Neural cell (in vitro differentiated cells): ENCODE results near the gene OPN1LW.
"Not testable (repeated sequence)": the region's sequence is repeated elsewhere in the genome, so short reads cannot be mapped to it uniquely, and the experiment has no call there.

Source experiments
- EZH2 ChIP-seq: fragments of 200-600, 300-800 bp; shearing (Covaris generic), sonication (generic); IDR thresholded peaks from 2 replicates; pipeline ENCODE4 v1.6.1; 2014; ENCODE audit warnings: antibody characterized with exemption, low read length, borderline replicate concordance, mild to moderate bottlenecking; ENCODE audit not compliant: insufficient read depth, poor library complexity, severe bottlenecking
- POLR2AphosphoS5 ChIP-seq: IDR thresholded peaks from 2 replicates; pipeline ENCODE4 v1.6.1; 2012
- RAD21 ChIP-seq: fragments of 450-650 bp; conservative IDR thresholded peaks from 2 replicates; pipeline ENCODE4 v1.6.1; 2014; ENCODE audit warnings: antibody characterized with exemption, mild to moderate bottlenecking, moderate library complexity
- SMC3 ChIP-seq: fragments of 450-650 bp; conservative IDR thresholded peaks from 2 replicates; pipeline ENCODE4 v1.6.1; 2014; ENCODE audit warnings: antibody characterized with exemption, mild to moderate bottlenecking, moderate library complexity; ENCODE audit not compliant: poor library complexity
- TAF1 ChIP-seq: IDR thresholded peaks from 2 replicates; pipeline ENCODE4 v1.6.1; 2012; ENCODE audit warnings: low read depth
- TF ChIP-seq, protein P1 (sequence below): fragments of 450-650 bp; IDR thresholded peaks from 2 replicates; pipeline ENCODE4 v1.5.1; 2014; ENCODE audit warnings: antibody characterized with exemption, mild to moderate bottlenecking, moderate library complexity; ENCODE audit not compliant: poor library complexity, severe bottlenecking
- TF ChIP-seq, protein P2 (sequence below): IDR thresholded peaks from 2 replicates; pipeline ENCODE4 v1.6.1; 2012; ENCODE audit warnings: borderline replicate concordance

DNA sequence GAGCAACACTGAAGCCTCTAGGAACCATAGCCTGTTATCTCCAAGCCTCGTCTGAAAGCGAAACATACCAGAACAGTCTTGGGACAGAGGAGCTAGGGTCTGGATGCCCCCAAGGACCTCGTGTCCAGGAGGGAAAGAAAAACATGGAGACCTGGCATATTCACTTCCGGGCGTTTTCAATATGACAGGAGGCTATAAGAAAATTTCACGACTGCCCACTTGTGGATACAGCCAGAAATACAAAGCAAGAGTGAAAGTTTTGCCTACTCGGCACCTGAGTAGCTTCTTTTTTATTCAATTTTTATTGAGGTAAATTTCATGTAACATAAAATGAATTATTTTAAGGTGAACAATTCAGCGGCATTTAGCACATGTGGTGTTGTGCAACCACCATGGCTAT lies 20.9 kb downstream of the OPN1LW start:
- TF ChIP-seq EZH2, POLR2AphosphoS5, SMC3, RAD21, TAF1: not testable (repeated sequence)
- TF ChIP-seq, protein P1, sequence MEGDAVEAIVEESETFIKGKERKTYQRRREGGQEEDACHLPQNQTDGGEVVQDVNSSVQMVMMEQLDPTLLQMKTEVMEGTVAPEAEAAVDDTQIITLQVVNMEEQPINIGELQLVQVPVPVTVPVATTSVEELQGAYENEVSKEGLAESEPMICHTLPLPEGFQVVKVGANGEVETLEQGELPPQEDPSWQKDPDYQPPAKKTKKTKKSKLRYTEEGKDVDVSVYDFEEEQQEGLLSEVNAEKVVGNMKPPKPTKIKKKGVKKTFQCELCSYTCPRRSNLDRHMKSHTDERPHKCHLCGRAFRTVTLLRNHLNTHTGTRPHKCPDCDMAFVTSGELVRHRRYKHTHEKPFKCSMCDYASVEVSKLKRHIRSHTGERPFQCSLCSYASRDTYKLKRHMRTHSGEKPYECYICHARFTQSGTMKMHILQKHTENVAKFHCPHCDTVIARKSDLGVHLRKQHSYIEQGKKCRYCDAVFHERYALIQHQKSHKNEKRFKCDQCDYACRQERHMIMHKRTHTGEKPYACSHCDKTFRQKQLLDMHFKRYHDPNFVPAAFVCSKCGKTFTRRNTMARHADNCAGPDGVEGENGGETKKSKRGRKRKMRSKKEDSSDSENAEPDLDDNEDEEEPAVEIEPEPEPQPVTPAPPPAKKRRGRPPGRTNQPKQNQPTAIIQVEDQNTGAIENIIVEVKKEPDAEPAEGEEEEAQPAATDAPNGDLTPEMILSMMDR = not testable (repeated sequence)
- TF ChIP-seq, protein P2, sequence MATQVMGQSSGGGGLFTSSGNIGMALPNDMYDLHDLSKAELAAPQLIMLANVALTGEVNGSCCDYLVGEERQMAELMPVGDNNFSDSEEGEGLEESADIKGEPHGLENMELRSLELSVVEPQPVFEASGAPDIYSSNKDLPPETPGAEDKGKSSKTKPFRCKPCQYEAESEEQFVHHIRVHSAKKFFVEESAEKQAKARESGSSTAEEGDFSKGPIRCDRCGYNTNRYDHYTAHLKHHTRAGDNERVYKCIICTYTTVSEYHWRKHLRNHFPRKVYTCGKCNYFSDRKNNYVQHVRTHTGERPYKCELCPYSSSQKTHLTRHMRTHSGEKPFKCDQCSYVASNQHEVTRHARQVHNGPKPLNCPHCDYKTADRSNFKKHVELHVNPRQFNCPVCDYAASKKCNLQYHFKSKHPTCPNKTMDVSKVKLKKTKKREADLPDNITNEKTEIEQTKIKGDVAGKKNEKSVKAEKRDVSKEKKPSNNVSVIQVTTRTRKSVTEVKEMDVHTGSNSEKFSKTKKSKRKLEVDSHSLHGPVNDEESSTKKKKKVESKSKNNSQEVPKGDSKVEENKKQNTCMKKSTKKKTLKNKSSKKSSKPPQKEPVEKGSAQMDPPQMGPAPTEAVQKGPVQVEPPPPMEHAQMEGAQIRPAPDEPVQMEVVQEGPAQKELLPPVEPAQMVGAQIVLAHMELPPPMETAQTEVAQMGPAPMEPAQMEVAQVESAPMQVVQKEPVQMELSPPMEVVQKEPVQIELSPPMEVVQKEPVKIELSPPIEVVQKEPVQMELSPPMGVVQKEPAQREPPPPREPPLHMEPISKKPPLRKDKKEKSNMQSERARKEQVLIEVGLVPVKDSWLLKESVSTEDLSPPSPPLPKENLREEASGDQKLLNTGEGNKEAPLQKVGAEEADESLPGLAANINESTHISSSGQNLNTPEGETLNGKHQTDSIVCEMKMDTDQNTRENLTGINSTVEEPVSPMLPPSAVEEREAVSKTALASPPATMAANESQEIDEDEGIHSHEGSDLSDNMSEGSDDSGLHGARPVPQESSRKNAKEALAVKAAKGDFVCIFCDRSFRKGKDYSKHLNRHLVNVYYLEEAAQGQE = not testable (repeated sequence)
